HCT116 (cell line): ENCODE measurements around the gene HSD3B7. TPM values are rescaled to one million over a fixed set of nuclear protein-coding genes. Genes with fewer than 3 reads are reported as not detected.

Experiments used
- ATAC-seq: fragments of 200-7000 bp; cut with Tn5 transposase; 2 replicates; pipeline ENCODE4 v1.9.1; 2020; ENCODE audit warnings: mild to moderate bottlenecking, moderate library complexity
- BruUV-seq: library from RNA; stranded (reverse); fragments of 400-500 nt; replicated peaks from 2 replicates; lab custom pipeline; 2021; lab: Mats Ljungman, UMichigan
- CTCF ChIA-PET: fragments of 300-600 bp; sonication (Branson Sonifier 250); formaldehyde crosslinking; loops from one replicate; lab custom pipeline; 2021; ENCODE audit warnings: antibody characterized with exemption; lab: Charles Lee
- POLR2A ChIA-PET: fragments of 300-600, 350-600 bp; sonication (Branson Sonifier 250); formaldehyde crosslinking; loops from one replicate; lab custom pipeline; 2021; ENCODE audit warnings: antibody characterized with exemption; lab: Charles Lee
- RAD21 ChIA-PET, 2 experiments: fragments of 300-600 bp; sonication (Branson Sonifier 250); formaldehyde crosslinking; loops; one replicate each; lab custom pipeline; 2023; ENCODE audit warnings: low total read pairs in 2 of 2; ENCODE audit not compliant: uncharacterized antibody in 2 of 2, unreplicated experiment in 2 of 2, low non-redundant PET in 1 of 2; lab: Charles Lee
- DNase-seq: peaks from one replicate; pipeline ENCODE4 v3.0.0-alpha.2; 2010; ENCODE audit warnings: low read depth, low spot score
- H2AFZ ChIP-seq: fragments of 200-600 bp; shearing (Covaris generic), sonication (generic); 2 replicates; pipeline ENCODE4 v1.6.1; 2017; ENCODE audit warnings: low read depth, mixed run types, mixed read lengths, antibody characterized with exemption, low read length; ENCODE audit not compliant: poor library complexity, severe bottlenecking
- H3K27ac ChIP-seq: 2 replicates; pipeline ENCODE4 v1.5.1; 2012; ENCODE audit warnings: low read depth, low read length
- H3K27me3 ChIP-seq: fragments of 200-600 bp; sonication (generic); 2 replicates; pipeline ENCODE4 v1.6.1; 2016; ENCODE audit warnings: mixed run types, low read length, mixed read lengths; ENCODE audit not compliant: insufficient read depth
- H3K36me3 ChIP-seq, 2 experiments: fragments of 200-500 bp in 1 of 2; fragments of 200-600 bp in 1 of 2; sonication (Bioruptor generic) in 1 of 2; sonication (generic) in 1 of 2; 2 replicates each; pipeline versions ENCODE4 v1.5.1 to v1.6.1; 2014 to 2016; ENCODE audit warnings: low read length in 2 of 2, inconsistent platforms in 1 of 2, mixed read lengths in 1 of 2, mixed run types in 1 of 2; ENCODE audit not compliant: insufficient read depth in 2 of 2, control insufficient read depth in 1 of 2
- H3K4me1 ChIP-seq, 2 experiments: fragments of 200-600 bp in 1 of 2; sonication (generic) in 1 of 2; 2 replicates each; pipeline versions ENCODE4 v1.5.1 to v1.6.1; 2012 to 2017; ENCODE audit warnings: low read length in 2 of 2, inconsistent platforms in 1 of 2, mild to moderate bottlenecking in 1 of 2, mixed read lengths in 1 of 2, mixed run types in 1 of 2, moderate library complexity in 1 of 2; ENCODE audit not compliant: insufficient read depth in 2 of 2, control insufficient read depth in 1 of 2
- H3K4me2 ChIP-seq: fragments of 200-600 bp; sonication (generic); 2 replicates; pipeline ENCODE4 v1.6.1; 2017; ENCODE audit warnings: mixed run types, low read length, mixed read lengths
- H3K4me3 ChIP-seq, 2 experiments: fragments of 200-600 bp in 1 of 2; sonication (generic) in 1 of 2; replicated peaks in 1 of 2; 2 replicates each; pipeline ENCODE4 v1.5.1; 2011 to 2016; ENCODE audit warnings: low read length in 2 of 2, control low read depth in 1 of 2, low read depth in 1 of 2, mild to moderate bottlenecking in 1 of 2, mixed read lengths in 1 of 2, mixed run types in 1 of 2
- H3K79me2 ChIP-seq: fragments of 200-600 bp; sonication (generic); 2 replicates; pipeline ENCODE4 v1.6.1; 2017; ENCODE audit warnings: mild to moderate bottlenecking, mixed run types, low read length, moderate library complexity, mixed read lengths; ENCODE audit not compliant: insufficient read depth
- H3K9ac ChIP-seq: fragments of 200-600 bp; sonication (generic); 2 replicates; pipeline ENCODE4 v1.6.1; 2016; ENCODE audit warnings: low read length, mixed read lengths
- H3K9me2 ChIP-seq: fragments of 200-600 bp; sonication (generic), shearing (Covaris generic); 2 replicates; pipeline ENCODE4 v1.6.1; 2017; ENCODE audit warnings: mixed run types, mild to moderate bottlenecking, moderate library complexity; ENCODE audit not compliant: insufficient read depth
- H3K9me3 ChIP-seq, 2 experiments: fragments of 200-500 bp in 1 of 2; fragments of 200-600 bp in 1 of 2; sonication (Bioruptor generic) in 1 of 2; sonication (generic) in 1 of 2; 2 replicates each; pipeline ENCODE4 v1.6.1; 2014 to 2017; ENCODE audit warnings: low read length in 2 of 2, mixed read lengths in 2 of 2, inconsistent platforms in 1 of 2, low read depth in 1 of 2, mild to moderate bottlenecking in 1 of 2, mixed run types in 1 of 2, moderate library complexity in 1 of 2; ENCODE audit not compliant: control insufficient read depth in 1 of 2, insufficient read depth in 1 of 2
- H4K20me1 ChIP-seq: fragments of 200-600 bp; sonication (generic), shearing (Covaris generic); 2 replicates; pipeline ENCODE4 v1.6.1; 2017; ENCODE audit warnings: mixed run types, mild to moderate bottlenecking, moderate library complexity; ENCODE audit not compliant: insufficient read depth
- CTCF ChIP-seq, 3 experiments: fragments of 200-600 bp in 1 of 3; sonication (generic) in 1 of 3; IDR thresholded peaks in 2 of 3; conservative IDR thresholded peaks in 1 of 3; 2 replicates each; pipeline ENCODE4 v1.5.1; 2012 to 2017; ENCODE audit warnings: low read depth in 2 of 3, low read length in 2 of 3, antibody characterized with exemption in 1 of 3, borderline replicate concordance in 1 of 3, control low read depth in 1 of 3, mild to moderate bottlenecking in 1 of 3, mixed read lengths in 1 of 3, mixed run types in 1 of 3, moderate library complexity in 1 of 3; ENCODE audit not compliant: insufficient read depth in 1 of 3
- ELF1 ChIP-seq: IDR thresholded peaks from 2 replicates; pipeline ENCODE4 v1.6.1; 2012; ENCODE audit warnings: low read depth, borderline replicate concordance
- POLR2AphosphoS5 ChIP-seq: IDR thresholded peaks from 2 replicates; pipeline ENCODE4 v1.6.1; 2011; ENCODE audit warnings: mild to moderate bottlenecking, low read depth, low read length, moderate library complexity
- TCF7L2 ChIP-seq: IDR thresholded peaks from 2 replicates; pipeline ENCODE4 v1.7.0; 2011; ENCODE audit warnings: borderline replicate concordance, inconsistent platforms; ENCODE audit not compliant: insufficient read depth, insufficient read length; ENCODE audit errors: extremely low read depth
- intact Hi-C: fragments of 100-400 bp; cut with micrococcal nuclease; formaldehyde crosslinking; loops from 2 replicates; pipeline ENCODE4 v1.10.0; 2022
- total RNA-seq: library from RNA; stranded (reverse); gene quantifications from one replicate; pipeline ENCODE4 v1.2.1, GENCODE V29; 2021; ENCODE audit not compliant: unreplicated experiment

HSD3B7 gene
- total RNA-seq, 1 experiment from 2014 or later, result 8.6 TPM

GRCh38 chr16:30956601-30957455, 28.2 kb upstream of the HSD3B7 start:
- H3K4me3 ChIP-seq, result peak overlapping the region; percentile 74 to 88
- ChIA-PET RAD21 (no interaction called here), POLR2A (no interaction called here), CTCF (no interaction called here)
- BruUV-seq, result TSS peak; percentile 84
- DNase-seq (peak; percentile 72), ATAC-seq (peak; percentile 70)
- H2AFZ ChIP-seq, result peak overlapping the region; percentile 96
- peak overlapping the region; percentile 95 for H3K4me2 ChIP-seq
- TF ChIP-seq ELF1 (no peak), CTCF (IDR thresholded peaks at IDR 0.05 in 2 of 3, conservative IDR thresholded peaks at IDR 0.05 in 1 of 3; ENCODE audit: borderline replicate concordance in 1 of 3, insufficient read depth in 1 of 3, low read depth in 2 of 3, low read length in 2 of 3) (peak in 2 of 3 experiments; percentile 12 to 36; a peak in 3 of 6 replicates), POLR2AphosphoS5 (peak; percentile 27; the same call in 1 of the 2 replicates), TCF7L2 (peak; percentile 37)
- H3K9ac ChIP-seq, result peak overlapping the region; percentile 88
- H3K9me3 ChIP-seq, result no peaks in the 10 kb centered on the region
- intact Hi-C loops, result loop anchor here (10.0 kb wide), 2 partner anchors 138 to 488 kb away; partner anchors contain the start of genes VKORC1 and ZNF843
- no peaks in the 10 kb centered on the region for H4K20me1 ChIP-seq
- peaks cover 26 to 30% of the 10 kb centered on the region in 2 experiments for H3K36me3 ChIP-seq
- peaks cover 22 to 32% of the 10 kb centered on the region in 2 experiments for H3K4me1 ChIP-seq
- peaks cover 28% of the 10 kb centered on the region for H3K79me2 ChIP-seq
- no peaks in the 10 kb centered on the region for H3K9me2 ChIP-seq
- H3K27ac ChIP-seq, result peak overlapping the region; percentile 100
- H3K27me3 ChIP-seq, result no peaks in the 10 kb centered on the region
